Uterus (tissue), 4 donors: Measurements from ENCODE around the gene SPINT1. TPM values are rescaled to one million over a fixed set of nuclear protein-coding genes. Genes with fewer than 3 reads are reported as not detected.

Source experiments
- DNase-seq, 2 donors: peaks; one replicate each; pipeline ENCODE4 v3.0.0-alpha.2; 2019 to 2020
- H3K27ac ChIP-seq, 2 donors: fragments of 200-600 bp; sonication (generic); 1 replicate in 1 of 2; 2 replicates in 1 of 2; pipeline ENCODE4 v1.5.1; 2016 to 2018
- H3K27me3 ChIP-seq, 2 donors: fragments of 200-600 bp; sonication (generic); one replicate each; pipeline ENCODE4 v1.5.1; 2018 to 2019; ENCODE audit warnings: control low read depth in 1 of 2
- H3K36me3 ChIP-seq, 2 donors: fragments of 200-600 bp; sonication (generic); one replicate each; pipeline ENCODE4 v1.5.1; 2019; ENCODE audit warnings: control low read depth in 1 of 2
- H3K4me1 ChIP-seq, 2 donors: fragments of 200-600 bp; sonication (generic); one replicate each; pipeline ENCODE4 v1.5.1; 2018 to 2019; ENCODE audit warnings: control low read depth in 1 of 2
- H3K4me3 ChIP-seq, 2 donors: fragments of 200-600 bp; sonication (generic); 1 replicate in 1 of 2; 2 replicates in 1 of 2; pipeline ENCODE4 v1.5.1; 2018 to 2019; ENCODE audit warnings: mild to moderate bottlenecking in 1 of 2
- H3K9me3 ChIP-seq, 2 donors: fragments of 200-600 bp; sonication (generic); one replicate each; pipeline ENCODE4 v1.5.1; 2019; ENCODE audit warnings: control low read depth in 1 of 2
- POLR2A ChIP-seq, 2 donors: fragments of 450-650 bp; IDR thresholded peaks; one replicate each; pipeline ENCODE4 v1.6.1; 2016; ENCODE audit warnings: antibody characterized with exemption in 2 of 2, mild to moderate bottlenecking in 1 of 2, moderate library complexity in 1 of 2
- intact Hi-C: fragments of 100-400 bp; cut with DNase I; formaldehyde crosslinking; loops from one replicate; pipeline ENCODE4 v1.15.1; 2023; ENCODE audit warnings: low total_unique reads
- total RNA-seq, 4 donors: library from RNA; depleted of rRNA in 3 of 4; stranded (reverse); fragments of >200 nt in 3 of 4; gene quantifications; one replicate each; pipeline versions ENCODE4 v1.1.0 to v1.2.4, GENCODE V29; 2014 to 2023
- TF ChIP-seq, protein P1 (sequence below), 4 experiments: fragments of 200-600 bp in 2 of 4; fragments of 450-650 bp in 2 of 4; sonication (generic) in 2 of 4; IDR thresholded peaks; one replicate each; pipeline ENCODE4 v1.5.1; 2016 to 2019; ENCODE audit warnings: antibody characterized with exemption in 4 of 4, mild to moderate bottlenecking in 2 of 4, moderate library complexity in 1 of 4
- donor health status: DM: yes; HTN: yes; CAD: no.

The SPINT1 gene
- total RNA-seq, 4 donors from 2014 or later: 2.0 to 38.1 (median 2.3) TPM; not detected in 1

DNA sequence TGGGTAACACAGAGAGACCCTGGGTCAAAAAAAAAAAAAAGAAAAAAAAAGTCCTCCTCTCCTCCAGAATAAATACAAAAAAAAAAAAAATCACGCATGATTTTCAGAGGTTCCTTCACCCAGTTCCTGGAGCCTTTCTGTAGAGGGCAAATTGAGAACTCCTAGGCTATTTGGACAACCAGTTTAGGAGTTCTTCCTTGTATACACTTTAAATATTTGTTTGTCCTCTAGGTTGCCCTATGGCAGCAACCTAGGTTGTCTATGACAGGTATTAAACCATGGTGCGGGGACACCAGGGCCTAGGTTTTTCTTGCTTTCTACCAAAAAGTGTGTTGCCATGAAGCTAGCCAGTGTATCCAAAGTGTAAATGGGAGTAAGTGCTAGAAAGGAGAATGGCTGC is 40.8 kb upstream of the SPINT1 start:
- DNase-seq: no peak
- Histone ChIP-seq H3K4me1 (peaks cover 0 to 7% of the 10 kb centered on the region in 2 donors), H3K27ac (no peak overlapping the region), H3K36me3 (no peaks in the 10 kb centered on the region), H3K4me3 (no peak overlapping the region), H3K27me3 (no peaks in the 10 kb centered on the region), H3K9me3 (no peaks in the 10 kb centered on the region)
- intact Hi-C loops: no loop called here
- TF ChIP-seq POLR2A (IDR thresholded peaks at IDR 0.05): no peak
- TF ChIP-seq, protein P1, sequence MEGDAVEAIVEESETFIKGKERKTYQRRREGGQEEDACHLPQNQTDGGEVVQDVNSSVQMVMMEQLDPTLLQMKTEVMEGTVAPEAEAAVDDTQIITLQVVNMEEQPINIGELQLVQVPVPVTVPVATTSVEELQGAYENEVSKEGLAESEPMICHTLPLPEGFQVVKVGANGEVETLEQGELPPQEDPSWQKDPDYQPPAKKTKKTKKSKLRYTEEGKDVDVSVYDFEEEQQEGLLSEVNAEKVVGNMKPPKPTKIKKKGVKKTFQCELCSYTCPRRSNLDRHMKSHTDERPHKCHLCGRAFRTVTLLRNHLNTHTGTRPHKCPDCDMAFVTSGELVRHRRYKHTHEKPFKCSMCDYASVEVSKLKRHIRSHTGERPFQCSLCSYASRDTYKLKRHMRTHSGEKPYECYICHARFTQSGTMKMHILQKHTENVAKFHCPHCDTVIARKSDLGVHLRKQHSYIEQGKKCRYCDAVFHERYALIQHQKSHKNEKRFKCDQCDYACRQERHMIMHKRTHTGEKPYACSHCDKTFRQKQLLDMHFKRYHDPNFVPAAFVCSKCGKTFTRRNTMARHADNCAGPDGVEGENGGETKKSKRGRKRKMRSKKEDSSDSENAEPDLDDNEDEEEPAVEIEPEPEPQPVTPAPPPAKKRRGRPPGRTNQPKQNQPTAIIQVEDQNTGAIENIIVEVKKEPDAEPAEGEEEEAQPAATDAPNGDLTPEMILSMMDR (IDR thresholded peaks at IDR 0.05): no peak

DNA sequence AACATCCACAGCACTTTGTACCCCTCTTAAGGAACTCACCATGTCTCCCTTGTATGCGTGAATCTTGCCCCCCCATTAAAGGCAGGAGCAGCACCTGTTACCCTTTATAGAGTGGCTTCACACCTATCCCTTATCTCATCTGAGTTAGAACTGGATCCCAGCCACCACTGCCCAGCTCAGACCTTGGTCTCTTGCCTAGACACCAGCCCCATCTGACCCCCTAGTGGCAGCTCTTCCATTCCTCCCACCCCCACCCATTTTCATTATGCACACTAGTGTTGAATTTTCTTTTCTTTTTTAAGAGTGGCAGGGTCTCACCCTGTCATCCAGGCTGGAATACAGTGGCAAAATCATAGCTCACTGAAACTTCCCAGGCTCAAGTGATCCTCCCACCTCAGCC is 40.2 kb upstream of the SPINT1 start:
- Histone ChIP-seq H3K36me3 (no peaks in the 10 kb centered on the region), H3K4me1 (peaks cover 0 to 11% of the 10 kb centered on the region in 2 donors), H3K9me3 (no peaks in the 10 kb centered on the region), H3K4me3 (no peak overlapping the region), H3K27me3 (no peaks in the 10 kb centered on the region), H3K27ac (no peak overlapping the region)
- intact Hi-C loops: no loop called here
- DNase-seq: no peak
- no peak for TF ChIP-seq POLR2A (IDR thresholded peaks at IDR 0.05)

DNA sequence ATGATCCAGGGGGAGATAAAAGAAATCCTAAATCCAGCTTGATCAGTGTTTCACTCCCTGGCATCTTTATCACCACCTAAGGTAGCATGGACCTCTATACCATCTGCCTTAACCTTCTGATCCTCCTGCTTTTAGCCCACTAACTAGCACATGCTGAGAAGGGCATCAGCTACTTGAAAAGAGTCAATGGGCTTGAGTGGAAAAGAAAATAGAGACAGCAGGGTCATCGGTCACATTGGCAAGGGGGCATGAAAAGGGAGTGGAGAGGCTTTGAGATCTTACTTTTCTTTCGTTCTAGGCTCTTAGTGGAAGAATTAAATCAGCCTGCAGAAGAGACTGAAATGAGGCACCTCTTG is 37.2 kb upstream of the SPINT1 start:
- no peak for TF ChIP-seq POLR2A (IDR thresholded peaks at IDR 0.05)
- TF ChIP-seq, protein P1 (IDR thresholded peaks at IDR 0.05): no peak
- Histone ChIP-seq H3K27ac (peak overlapping the region; percentile 93 to 94), H3K27me3 (no peaks in the 10 kb centered on the region), H3K4me3 (peak overlapping the region; percentile 79 to 99), H3K4me1 (peaks cover 0 to 11% of the 10 kb centered on the region in 2 donors), H3K36me3 (no peaks in the 10 kb centered on the region), H3K9me3 (no peaks in the 10 kb centered on the region)
- intact Hi-C loops: no loop called here
- no peak for DNase-seq

DNA sequence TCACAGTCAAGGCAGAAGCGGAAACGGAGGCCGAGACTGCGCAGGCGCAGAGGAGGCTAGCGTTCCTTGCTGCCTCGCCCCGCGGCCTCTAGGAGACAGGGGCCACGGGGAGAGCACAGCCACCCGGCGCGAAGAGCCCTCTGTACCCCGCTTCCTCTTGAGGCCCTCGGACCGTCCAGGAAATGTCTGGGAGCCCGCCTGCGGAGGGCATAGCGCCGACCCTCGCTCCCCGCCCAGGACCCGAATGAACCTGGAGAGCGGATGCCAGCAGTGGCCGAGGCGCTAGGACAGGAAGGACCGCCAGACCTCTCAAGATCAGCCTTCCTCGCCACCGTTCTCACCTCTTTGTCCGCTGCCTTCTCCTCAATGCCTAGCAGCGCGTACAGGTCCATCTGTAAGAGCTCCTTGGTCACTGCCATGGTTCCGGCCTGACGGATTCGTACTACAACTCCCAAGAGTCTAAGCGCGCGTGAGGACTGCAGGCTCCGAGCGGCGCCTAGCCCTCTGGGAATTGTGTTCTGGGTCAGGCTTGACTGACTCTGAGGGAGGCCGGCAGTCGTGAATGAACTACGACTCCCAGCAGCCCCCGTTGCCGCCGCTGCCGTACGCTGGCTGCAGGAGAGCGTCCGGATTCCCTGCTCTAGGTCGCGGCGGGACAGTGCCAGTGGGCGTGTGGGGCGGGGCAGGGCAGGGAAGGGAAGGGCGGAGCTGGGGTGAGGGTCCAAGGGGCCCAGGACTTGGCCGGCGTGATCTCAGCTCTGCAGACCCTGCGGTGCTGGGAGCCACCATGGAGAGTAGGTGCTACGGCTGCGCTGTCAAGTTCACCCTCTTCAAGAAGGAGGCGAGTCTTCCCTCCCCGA is 36.6 kb upstream of the SPINT1 start, which contains the start of the genes DNAJC17 and ZFYVE19:
Gene DNAJC17 (minus strand): TSS at position 446 of the 860 bp plus-strand sequence. CDS start 27 bp downstream, at position 419.
Gene ZFYVE19 (plus strand): TSS at position 62 of the 860 bp plus-strand sequence. CDS start 501 bp downstream, at position 563.
- TF ChIP-seq POLR2A (IDR thresholded peaks at IDR 0.05): peak; percentile 34 to 42
- TF ChIP-seq, protein P1 (IDR thresholded peaks at IDR 0.05): peak in 2 of 4 experiments; percentile 18 to 39
- DNase-seq: peak; percentile 95 to 96
- Histone ChIP-seq H3K4me1 (peaks cover 0 to 11% of the 10 kb centered on the region in 2 donors), H3K27ac (peak within 1 kb of the TSS; percentile 93 to 94), H3K9me3 (no peaks in the 10 kb centered on the region), H3K4me3 (peak within 1 kb of the TSS; percentile 79 to 99), H3K36me3 (no peaks in the 10 kb centered on the region), H3K27me3 (no peaks in the 10 kb centered on the region)
- intact Hi-C loops: no loop called here

GRCh38 chr15:40807888-40808461 is 35.9 kb upstream of the SPINT1 start:
- TF ChIP-seq, protein P1 (IDR thresholded peaks at IDR 0.05): no peak
- no peak for TF ChIP-seq POLR2A (IDR thresholded peaks at IDR 0.05)
- DNase-seq: no peak
- Histone ChIP-seq H3K4me1 (peaks cover 0 to 11% of the 10 kb centered on the region in 2 donors), H3K36me3 (no peaks in the 10 kb centered on the region), H3K4me3 (peak overlapping the region; percentile 79 to 99), H3K27ac (peak overlapping the region; percentile 15 to 93), H3K9me3 (no peaks in the 10 kb centered on the region), H3K27me3 (no peaks in the 10 kb centered on the region)
- intact Hi-C loops: no loop called here
